ENCODE measurements around the gene DESI1.

DESI1 gene

GRCh38 chr22:41585898-41586297, 34.9 kb downstream of the DESI1 start:
- WGBS, 2 experiments (ENCODE audit: insufficient coverage in 2 of 2): 95% methylated on average over 7 of the region's 7 CpGs; no CpG with 5 or more reads in 1 of the 2 experiments
- Histone ChIP-seq H3K4me1 (ENCODE audit: control insufficient read depth, insufficient read depth, low read length, poor library complexity, severe bottlenecking) (no peaks in the 10 kb centered on the region), H3K9me3 (ENCODE audit: control insufficient read depth, low read length) (no peaks in the 10 kb centered on the region), H3K27ac (ENCODE audit: low read depth, low read length, severe bottlenecking) (no peak overlapping the region), H3K36me3 (ENCODE audit: control insufficient read depth, insufficient read depth, low read length) (peaks cover 19% of the 10 kb centered on the region), H3K4me3 (ENCODE audit: extremely low read depth, insufficient read depth, low read length, poor library complexity, severe bottlenecking) (no peak overlapping the region)

- Histone ChIP-seq H3K36me3 (ENCODE audit: control insufficient read depth, insufficient read depth, low read length) (peaks cover 22% of the 10 kb centered on the region), H3K4me1 (ENCODE audit: control insufficient read depth, insufficient read depth, low read length, poor library complexity, severe bottlenecking) (no peaks in the 10 kb centered on the region), H3K27ac (ENCODE audit: low read depth, low read length, severe bottlenecking) (no peak overlapping the region), H3K9me3 (ENCODE audit: control insufficient read depth, low read length) (no peaks in the 10 kb centered on the region), H3K4me3 (ENCODE audit: extremely low read depth, insufficient read depth, low read length, poor library complexity, severe bottlenecking) (no peak overlapping the region)
- 87 to 96% methylated on average over 6 of the region's 6 CpGs for WGBS, 2 experiments (ENCODE audit: insufficient coverage in 2 of 2)
These were observed 36.0 kb downstream of the DESI1 start for GRCh38 chr22:41584881-41585280.

GRCh38 chr22:41582694-41583093, 38.1 kb downstream of the DESI1 start:
- Histone ChIP-seq H3K27ac (ENCODE audit: low read depth, low read length, severe bottlenecking) (no peak overlapping the region), H3K36me3 (ENCODE audit: control insufficient read depth, insufficient read depth, low read length) (peaks cover 35% of the 10 kb centered on the region), H3K4me3 (ENCODE audit: extremely low read depth, insufficient read depth, low read length, poor library complexity, severe bottlenecking) (no peak overlapping the region), H3K9me3 (ENCODE audit: control insufficient read depth, low read length) (no peaks in the 10 kb centered on the region), H3K4me1 (ENCODE audit: control insufficient read depth, insufficient read depth, low read length, poor library complexity, severe bottlenecking) (no peaks in the 10 kb centered on the region)
- 92 to 94% methylated on average over 8 of the region's 8 CpGs for WGBS, 2 experiments (ENCODE audit: insufficient coverage in 2 of 2)

GRCh38 chr22:41579997-41580355, 40.9 kb downstream of the DESI1 start:
- WGBS, 2 experiments (ENCODE audit: insufficient coverage in 2 of 2): 90 to 96% methylated on average over 4 to 5 of the region's 6 CpGs
- peaks cover 41% of the 10 kb centered on the region for H3K36me3 ChIP-seq (ENCODE audit: control insufficient read depth, insufficient read depth, low read length)
- H3K27ac ChIP-seq (ENCODE audit: low read depth, low read length, severe bottlenecking): no peak overlapping the region
- H3K4me1 ChIP-seq (ENCODE audit: control insufficient read depth, insufficient read depth, low read length, poor library complexity, severe bottlenecking): no peaks in the 10 kb centered on the region
- H3K4me3 ChIP-seq (ENCODE audit: extremely low read depth, insufficient read depth, low read length, poor library complexity, severe bottlenecking): no peak overlapping the region
- H3K9me3 ChIP-seq (ENCODE audit: control insufficient read depth, low read length): no peaks in the 10 kb centered on the region

- Histone ChIP-seq H3K27ac (ENCODE audit: low read depth, low read length, severe bottlenecking) (no peak overlapping the region), H3K9me3 (ENCODE audit: control insufficient read depth, low read length) (no peaks in the 10 kb centered on the region), H3K4me3 (ENCODE audit: extremely low read depth, insufficient read depth, low read length, poor library complexity, severe bottlenecking) (no peak overlapping the region), H3K36me3 (ENCODE audit: control insufficient read depth, insufficient read depth, low read length) (peaks cover 39% of the 10 kb centered on the region), H3K4me1 (ENCODE audit: control insufficient read depth, insufficient read depth, low read length, poor library complexity, severe bottlenecking) (no peaks in the 10 kb centered on the region)
- WGBS, 2 experiments (ENCODE audit: insufficient coverage in 2 of 2): 88 to 89% methylated on average over 10 to 12 of the region's 12 CpGs
These were observed 41.4 kb downstream of the DESI1 start for GRCh38 chr22:41579297-41579996.

GRCh38 chr22:41578818-41579217, 42.0 kb downstream of the DESI1 start:
- WGBS, 2 experiments (ENCODE audit: insufficient coverage in 2 of 2): 91 to 100% methylated on average over 7 to 9 of the region's 9 CpGs
- H3K27ac ChIP-seq (ENCODE audit: low read depth, low read length, severe bottlenecking): no peak overlapping the region
- H3K36me3 ChIP-seq (ENCODE audit: control insufficient read depth, insufficient read depth, low read length): peaks cover 34% of the 10 kb centered on the region
- H3K4me3 ChIP-seq (ENCODE audit: extremely low read depth, insufficient read depth, low read length, poor library complexity, severe bottlenecking): no peak overlapping the region
- H3K9me3 ChIP-seq (ENCODE audit: control insufficient read depth, low read length): no peaks in the 10 kb centered on the region
- H3K4me1 ChIP-seq (ENCODE audit: control insufficient read depth, insufficient read depth, low read length, poor library complexity, severe bottlenecking): no peaks in the 10 kb centered on the region

- no peak overlapping the region for H3K27ac ChIP-seq (ENCODE audit: low read depth, low read length, severe bottlenecking)
- no peak overlapping the region for H3K4me3 ChIP-seq (ENCODE audit: extremely low read depth, insufficient read depth, low read length, poor library complexity, severe bottlenecking)
- peaks cover 28% of the 10 kb centered on the region for H3K36me3 ChIP-seq (ENCODE audit: control insufficient read depth, insufficient read depth, low read length)
- 90 to 97% methylated on average over 7 to 8 of the region's 8 CpGs for WGBS, 2 experiments (ENCODE audit: insufficient coverage in 2 of 2)
- H3K9me3 ChIP-seq (ENCODE audit: control insufficient read depth, low read length): no peaks in the 10 kb centered on the region
- no peaks in the 10 kb centered on the region for H3K4me1 ChIP-seq (ENCODE audit: control insufficient read depth, insufficient read depth, low read length, poor library complexity, severe bottlenecking)
These were observed 42.7 kb downstream of the DESI1 start for GRCh38 chr22:41578114-41578513.

- Histone ChIP-seq H3K36me3 (ENCODE audit: control insufficient read depth, insufficient read depth, low read length) (peaks cover 28% of the 10 kb centered on the region), H3K9me3 (ENCODE audit: control insufficient read depth, low read length) (no peaks in the 10 kb centered on the region)
- 54 to 58% methylated on average over 7 to 9 of the region's 9 CpGs for WGBS, 2 experiments (ENCODE audit: insufficient coverage in 2 of 2)
These were observed 44.0 kb downstream of the DESI1 start for GRCh38 chr22:41576877-41577276.

GRCh38 chr22:41575533-41575932, 45.3 kb downstream of the DESI1 start:
- no peaks in the 10 kb centered on the region for H3K9me3 ChIP-seq (ENCODE audit: control insufficient read depth, low read length)
- H3K4me3 ChIP-seq (ENCODE audit: extremely low read depth, insufficient read depth, low read length, poor library complexity, severe bottlenecking): no peak overlapping the region
- H3K27ac ChIP-seq (ENCODE audit: low read depth, low read length, severe bottlenecking): no peak overlapping the region
- peaks cover 28% of the 10 kb centered on the region for H3K36me3 ChIP-seq (ENCODE audit: control insufficient read depth, insufficient read depth, low read length)
- no peaks in the 10 kb centered on the region for H3K4me1 ChIP-seq (ENCODE audit: control insufficient read depth, insufficient read depth, low read length, poor library complexity, severe bottlenecking)
- WGBS, 2 experiments (ENCODE audit: insufficient coverage in 2 of 2): 95 to 96% methylated on average over 11 of the region's 15 CpGs

More at GRCh38 chr22:41576877-41577276, 44.0 kb downstream of the DESI1 start:
- Histone ChIP-seq H3K4me3 (ENCODE audit: extremely low read depth, insufficient read depth, low read length, poor library complexity, severe bottlenecking) (no peak overlapping the region), H3K4me1 (ENCODE audit: control insufficient read depth, insufficient read depth, low read length, poor library complexity, severe bottlenecking) (no peaks in the 10 kb centered on the region), H3K27ac (ENCODE audit: low read depth, low read length, severe bottlenecking) (no peak overlapping the region)

- no peaks in the 10 kb centered on the region for H3K9me3 ChIP-seq (ENCODE audit: control insufficient read depth, low read length)
- peaks cover 25% of the 10 kb centered on the region for H3K36me3 ChIP-seq (ENCODE audit: control insufficient read depth, insufficient read depth, low read length)
- H3K4me1 ChIP-seq (ENCODE audit: control insufficient read depth, insufficient read depth, low read length, poor library complexity, severe bottlenecking): no peaks in the 10 kb centered on the region
- WGBS, 2 experiments (ENCODE audit: insufficient coverage in 2 of 2): 95% methylated on average over 23 to 26 of the region's 26 CpGs
- no peak overlapping the region for H3K4me3 ChIP-seq (ENCODE audit: extremely low read depth, insufficient read depth, low read length, poor library complexity, severe bottlenecking)
- H3K27ac ChIP-seq (ENCODE audit: low read depth, low read length, severe bottlenecking): no peak overlapping the region
These were observed 45.9 kb downstream of the DESI1 start for GRCh38 chr22:41574847-41575381.

- peaks cover 1% of the 10 kb centered on the region for H3K4me1 ChIP-seq (ENCODE audit: control insufficient read depth, insufficient read depth, low read length, poor library complexity, severe bottlenecking)
- no peaks in the 10 kb centered on the region for H3K9me3 ChIP-seq (ENCODE audit: control insufficient read depth, low read length)
- H3K27ac ChIP-seq (ENCODE audit: low read depth, low read length, severe bottlenecking): no peak overlapping the region
- no peak overlapping the region for H3K4me3 ChIP-seq (ENCODE audit: extremely low read depth, insufficient read depth, low read length, poor library complexity, severe bottlenecking)
- 95 to 96% methylated on average over 11 of the region's 11 CpGs for WGBS, 2 experiments (ENCODE audit: insufficient coverage in 2 of 2)
- peaks cover 15% of the 10 kb centered on the region for H3K36me3 ChIP-seq (ENCODE audit: control insufficient read depth, insufficient read depth, low read length)
These were observed 47.2 kb downstream of the DESI1 start for GRCh38 chr22:41573677-41574076.

All from mesodermal cell (in vitro differentiated cells).